NB4 (cell line): ENCODE results near the gene PHF21B.

Experiments used
- DNase-seq: peaks from one replicate; pipeline ENCODE4 v3.0.0; 2010; ENCODE audit warnings: low read depth
- H3K4me3 ChIP-seq: one replicate; pipeline ENCODE4 v1.5.1; 2011; ENCODE audit warnings: mild to moderate bottlenecking, low read depth, low read length, moderate library complexity
- MYC ChIP-seq: IDR thresholded peaks from 2 replicates; pipeline ENCODE4 v1.6.1; 2011; ENCODE audit warnings: low read depth, low read length
- POLR2A ChIP-seq: IDR thresholded peaks from 2 replicates; pipeline ENCODE4 v1.6.1; 2011; ENCODE audit warnings: mild to moderate bottlenecking; ENCODE audit not compliant: insufficient read length; ENCODE audit errors: extremely low read depth
- TF ChIP-seq, protein P1 (sequence below): IDR thresholded peaks from 2 replicates; pipeline ENCODE4 v1.6.1; 2011; ENCODE audit warnings: low read depth, low read length
- TF ChIP-seq, protein P2 (sequence below): IDR thresholded peaks from one replicate; pipeline ENCODE4 v1.5.1; 2012; ENCODE audit warnings: low read depth, low read length

Gene PHF21B

GRCh38 chr22:45029501-45029900 is 19.7 kb upstream of the PHF21B start:
- TF ChIP-seq, protein P1, sequence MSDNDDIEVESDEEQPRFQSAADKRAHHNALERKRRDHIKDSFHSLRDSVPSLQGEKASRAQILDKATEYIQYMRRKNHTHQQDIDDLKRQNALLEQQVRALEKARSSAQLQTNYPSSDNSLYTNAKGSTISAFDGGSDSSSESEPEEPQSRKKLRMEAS = no peak
- no peak for TF ChIP-seq POLR2A
- TF ChIP-seq MYC = no peak
- TF ChIP-seq, protein P2, sequence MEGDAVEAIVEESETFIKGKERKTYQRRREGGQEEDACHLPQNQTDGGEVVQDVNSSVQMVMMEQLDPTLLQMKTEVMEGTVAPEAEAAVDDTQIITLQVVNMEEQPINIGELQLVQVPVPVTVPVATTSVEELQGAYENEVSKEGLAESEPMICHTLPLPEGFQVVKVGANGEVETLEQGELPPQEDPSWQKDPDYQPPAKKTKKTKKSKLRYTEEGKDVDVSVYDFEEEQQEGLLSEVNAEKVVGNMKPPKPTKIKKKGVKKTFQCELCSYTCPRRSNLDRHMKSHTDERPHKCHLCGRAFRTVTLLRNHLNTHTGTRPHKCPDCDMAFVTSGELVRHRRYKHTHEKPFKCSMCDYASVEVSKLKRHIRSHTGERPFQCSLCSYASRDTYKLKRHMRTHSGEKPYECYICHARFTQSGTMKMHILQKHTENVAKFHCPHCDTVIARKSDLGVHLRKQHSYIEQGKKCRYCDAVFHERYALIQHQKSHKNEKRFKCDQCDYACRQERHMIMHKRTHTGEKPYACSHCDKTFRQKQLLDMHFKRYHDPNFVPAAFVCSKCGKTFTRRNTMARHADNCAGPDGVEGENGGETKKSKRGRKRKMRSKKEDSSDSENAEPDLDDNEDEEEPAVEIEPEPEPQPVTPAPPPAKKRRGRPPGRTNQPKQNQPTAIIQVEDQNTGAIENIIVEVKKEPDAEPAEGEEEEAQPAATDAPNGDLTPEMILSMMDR = no peak
- no peak for DNase-seq
- H3K4me3 ChIP-seq = no peak overlapping the region

- H3K4me3 ChIP-seq = no peak overlapping the region
- DNase-seq = peak; percentile 13
- TF ChIP-seq MYC (no peak), POLR2A (no peak)
- TF ChIP-seq, protein P2 = no peak
- TF ChIP-seq, protein P1 = no peak
Observed at GRCh38 chr22:45026511-45026910, 16.7 kb upstream of the PHF21B start.

GRCh38 chr22:45023431-45023830 is 13.6 kb upstream of the PHF21B start:
- TF ChIP-seq, protein P2 = no peak
- no peak for TF ChIP-seq MYC
- TF ChIP-seq, protein P1 = no peak
- no peak overlapping the region for H3K4me3 ChIP-seq

DNA sequence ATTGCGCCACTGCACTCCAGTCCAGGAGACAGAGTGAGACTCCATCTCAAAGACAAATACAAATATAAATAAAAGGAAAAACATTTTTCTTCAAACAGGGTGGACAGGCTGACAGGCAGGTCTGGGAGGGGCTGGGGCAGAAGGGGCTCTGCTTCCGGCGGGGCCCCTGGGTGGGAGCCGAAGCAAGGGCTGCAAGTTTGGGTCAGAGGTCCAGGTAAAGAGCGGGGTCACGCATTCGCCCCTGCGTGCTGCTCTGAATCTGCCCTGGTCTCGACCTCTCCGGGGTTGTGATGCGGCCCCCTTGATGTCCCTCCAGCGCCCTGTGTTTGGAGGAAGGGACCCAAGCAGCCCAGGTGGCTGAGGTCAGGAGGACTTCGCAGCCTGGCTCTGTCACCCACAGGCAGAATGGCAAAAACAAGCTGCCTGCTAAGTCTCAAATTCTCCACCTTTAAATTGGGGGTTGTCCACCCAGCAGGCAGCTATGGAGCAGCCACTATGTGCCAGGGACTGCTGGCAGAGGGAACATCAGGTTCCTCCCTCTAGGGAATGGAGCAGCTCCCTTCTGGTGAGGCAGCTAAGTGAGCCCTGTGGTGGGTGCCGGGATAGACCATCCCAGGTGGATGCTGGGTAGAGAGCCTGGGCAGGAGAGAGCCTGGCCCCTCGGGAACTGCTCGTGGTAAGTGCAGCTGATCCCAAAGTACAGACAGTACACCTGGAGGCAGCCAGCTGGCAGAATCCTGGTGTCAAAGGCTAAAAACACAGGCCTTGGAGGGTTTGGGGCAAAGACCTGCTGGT is 10.3 kb upstream of the PHF21B start:
- no peak for DNase-seq
- TF ChIP-seq POLR2A (no peak), MYC (no peak)
- TF ChIP-seq, protein P2 = no peak
- TF ChIP-seq, protein P1 = no peak
- H3K4me3 ChIP-seq = no peak overlapping the region

More at GRCh38 chr22:45023431-45023830, 13.6 kb upstream of the PHF21B start:
- DNase-seq = no peak

DNA sequence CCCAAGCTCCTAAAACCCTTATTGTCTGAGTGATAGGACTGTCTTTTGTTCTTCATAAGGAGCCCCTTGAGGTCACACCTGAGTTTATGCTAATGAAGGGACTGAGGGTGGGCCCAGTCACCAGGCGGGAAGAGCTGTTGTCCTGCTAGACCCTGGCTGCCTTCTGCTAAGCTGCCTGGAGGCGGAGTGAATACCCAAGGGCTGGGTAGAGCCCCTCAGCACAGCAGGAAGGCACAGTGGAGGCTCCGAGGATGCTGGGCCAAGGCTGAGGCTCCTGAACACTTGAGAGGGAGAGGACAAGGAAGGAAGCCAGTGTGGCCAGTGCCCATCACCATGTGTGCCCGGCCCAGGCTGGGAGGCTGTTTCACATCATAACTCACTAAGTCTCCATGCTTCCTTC is 4.8 kb upstream of the PHF21B start:
- TF ChIP-seq, protein P2 = no peak
- no peak for TF ChIP-seq POLR2A
- TF ChIP-seq, protein P1 = no peak
- TF ChIP-seq MYC = no peak
- H3K4me3 ChIP-seq = no peak overlapping the region
- DNase-seq = no peak

DNA sequence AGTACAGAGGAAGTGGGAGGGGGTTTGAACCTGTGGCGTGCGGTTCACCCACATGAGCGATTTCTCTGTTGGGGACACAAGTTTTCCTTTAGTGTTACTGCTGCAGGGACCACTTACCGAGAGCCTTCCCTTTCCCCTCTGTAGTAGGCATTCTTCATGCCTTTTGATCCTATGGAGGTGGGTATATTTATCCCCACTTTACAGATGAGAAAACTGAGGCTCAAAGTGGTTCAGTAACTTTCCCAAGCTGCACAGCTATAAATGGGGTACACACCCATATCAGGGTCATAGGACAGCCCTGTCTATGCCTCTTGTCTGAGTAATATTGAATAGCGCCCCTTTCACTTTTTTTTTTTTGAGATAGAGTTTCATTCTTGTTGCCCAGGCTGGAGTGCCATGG is 3.3 kb upstream of the PHF21B start:
- no peak overlapping the region for H3K4me3 ChIP-seq
- TF ChIP-seq, protein P1 = no peak
- TF ChIP-seq POLR2A = no peak
- TF ChIP-seq, protein P2 = no peak
- TF ChIP-seq MYC = no peak
- DNase-seq = no peak
